Mesenchymal stem cell (in vitro differentiated cells and primary cell): ENCODE measurements around the gene C1QTNF7. TPM values are rescaled to one million over a fixed set of nuclear protein-coding genes. Genes with fewer than 3 reads are reported as not detected.
A peak's percentile ranks its signal among the peaks of the same experiment; 100 is the strongest.

Experiments
- DNase-seq: peaks from one replicate; pipeline ENCODE4 v3.0.0-alpha.2; 2013
- H2AFZ ChIP-seq: one replicate; pipeline ENCODE4 v1.6.1; 2013; ENCODE audit warnings: low read depth, mild to moderate bottlenecking, control low read depth, inconsistent platforms, low read length, moderate library complexity
- H2AK5ac ChIP-seq: 2 replicates; pipeline ENCODE4 v1.6.1; 2013; ENCODE audit warnings: low read length, moderate library complexity, mild to moderate bottlenecking, inconsistent platforms; ENCODE audit not compliant: severe bottlenecking
- H2BK120ac ChIP-seq: one replicate; pipeline ENCODE4 v1.6.1; 2013; ENCODE audit warnings: low read depth, mild to moderate bottlenecking, inconsistent platforms, low read length, moderate library complexity
- H2BK12ac ChIP-seq, 2 experiments: one replicate each; pipeline ENCODE4 v1.6.1; 2013; ENCODE audit warnings: inconsistent platforms in 2 of 2, low read length in 2 of 2, mild to moderate bottlenecking in 2 of 2, moderate library complexity in 2 of 2, control low read depth in 1 of 2
- H2BK15ac ChIP-seq: one replicate; pipeline ENCODE4 v1.6.1; 2013; ENCODE audit warnings: mild to moderate bottlenecking, low read depth, inconsistent platforms; ENCODE audit not compliant: poor library complexity, severe bottlenecking
- H2BK5ac ChIP-seq: 2 replicates; pipeline ENCODE4 v1.6.1; 2013; ENCODE audit warnings: low read depth, mild to moderate bottlenecking, low read length, control low read depth, inconsistent platforms; ENCODE audit not compliant: poor library complexity, severe bottlenecking
- H3K14ac ChIP-seq, 2 experiments: one replicate each; pipeline ENCODE4 v1.6.1; 2013; ENCODE audit warnings: inconsistent platforms in 2 of 2, low read length in 2 of 2, control low read depth in 1 of 2, mild to moderate bottlenecking in 1 of 2, moderate library complexity in 1 of 2
- H3K18ac ChIP-seq, 2 experiments: one replicate each; pipeline ENCODE4 v1.6.1; 2013; ENCODE audit warnings: inconsistent platforms in 2 of 2, low read length in 2 of 2, control low read depth in 1 of 2, low read depth in 1 of 2, mild to moderate bottlenecking in 1 of 2
- H3K23ac ChIP-seq, 2 experiments: one replicate each; pipeline ENCODE4 v1.6.1; 2013; ENCODE audit warnings: inconsistent platforms in 2 of 2, low read length in 2 of 2, mild to moderate bottlenecking in 2 of 2, moderate library complexity in 2 of 2, control low read depth in 1 of 2
- H3K27ac ChIP-seq: 2 replicates; pipeline ENCODE4 v1.5.1; 2013; ENCODE audit warnings: mild to moderate bottlenecking, moderate library complexity, low read length, control low read depth, inconsistent platforms; ENCODE audit not compliant: poor library complexity, severe bottlenecking
- H3K27me3 ChIP-seq, 2 experiments: 2 replicates each; pipeline versions ENCODE4 v1.6.1 to v1.7.0; 2013; ENCODE audit warnings: low read length in 2 of 2, mild to moderate bottlenecking in 2 of 2, moderate library complexity in 2 of 2, control low read depth in 1 of 2, inconsistent platforms in 1 of 2; ENCODE audit not compliant: control insufficient read depth in 1 of 2, insufficient read depth in 1 of 2
- H3K36me3 ChIP-seq, 2 experiments: 2 replicates each; pipeline versions ENCODE4 v1.6.1 to v1.7.0; 2013; ENCODE audit warnings: low read length in 2 of 2, control low read depth in 1 of 2, inconsistent platforms in 1 of 2, low read depth in 1 of 2, mild to moderate bottlenecking in 1 of 2; ENCODE audit not compliant: insufficient read depth in 2 of 2, control insufficient read depth in 1 of 2
- H3K4ac ChIP-seq, 2 experiments: one replicate each; pipeline ENCODE4 v1.6.1; 2013; ENCODE audit warnings: inconsistent platforms in 2 of 2, low read length in 2 of 2, mild to moderate bottlenecking in 2 of 2, moderate library complexity in 2 of 2, control low read depth in 1 of 2, low read depth in 1 of 2
- H3K4me1 ChIP-seq: 2 replicates; pipeline ENCODE4 v1.6.1; 2013; ENCODE audit warnings: low read depth, low read length, control low read depth; ENCODE audit not compliant: control insufficient read depth, insufficient read depth
- H3K4me2 ChIP-seq: 2 replicates; pipeline ENCODE4 v1.6.1; 2013; ENCODE audit warnings: low read length, mild to moderate bottlenecking, inconsistent platforms; ENCODE audit not compliant: poor library complexity, severe bottlenecking
- H3K4me3 ChIP-seq, 2 experiments: 2 replicates each; pipeline versions ENCODE4 v1.5.1 to v1.7.0; 2013; ENCODE audit warnings: low read length in 2 of 2, mild to moderate bottlenecking in 2 of 2, control low read depth in 1 of 2, low read depth in 1 of 2; ENCODE audit not compliant: insufficient read depth in 1 of 2
- H3K79me1 ChIP-seq: replicated peaks from 2 replicates; pipeline ENCODE4 v1.6.1; 2013; ENCODE audit warnings: mild to moderate bottlenecking, control low read depth, low read length, inconsistent platforms; ENCODE audit not compliant: poor library complexity, severe bottlenecking
- H3K9ac ChIP-seq: 2 replicates; pipeline ENCODE4 v1.7.0; 2013; ENCODE audit warnings: mild to moderate bottlenecking, low read length, moderate library complexity
- H3K9me3 ChIP-seq: 2 replicates; pipeline ENCODE4 v1.7.0; 2013; ENCODE audit warnings: mild to moderate bottlenecking, low read length; ENCODE audit not compliant: control insufficient read depth
- H4K8ac ChIP-seq: one replicate; pipeline ENCODE4 v1.6.1; 2013; ENCODE audit warnings: inconsistent platforms, mild to moderate bottlenecking, low read length, moderate library complexity
- H4K91ac ChIP-seq: one replicate; pipeline ENCODE4 v1.6.1; 2013; ENCODE audit warnings: mild to moderate bottlenecking, low read length, inconsistent platforms
- WGBS: methylation state at CpG from one replicate; pipeline ENCODE4 v1.1.7; 2013; ENCODE audit warnings: mixed read lengths; 5-methylcytosine and 5-hydroxymethylcytosine counted together
- small RNA-seq: library from polyadenylated mRNA; stranded (forward); fragments of <200 nt; extraction: miRNeasy Mini kit (QIAGEN cat#:217004); gene quantifications from one replicate; pipeline ENCODE3, GENCODE V24; 2013; ENCODE audit warnings: low read depth

The C1QTNF7 gene

GRCh38 chr4:15489551-15489950, 61.7 kb downstream of the C1QTNF7 start:
- WGBS = 93% methylated on average over 2 of the region's 2 CpGs
- peaks cover 7 to 20% of the 10 kb centered on the region in 2 experiments for H3K36me3 ChIP-seq
- H4K91ac ChIP-seq = no peak overlapping the region
- H3K79me1 ChIP-seq = peaks cover 17% of the 10 kb centered on the region
- no peak overlapping the region for H3K23ac ChIP-seq
- H3K4me3 ChIP-seq = peak overlapping the region in 1 of 2 experiments; percentile 13
- H2BK15ac ChIP-seq = no peak overlapping the region
- no peaks in the 10 kb centered on the region for H3K27me3 ChIP-seq
- no peaks in the 10 kb centered on the region for H3K4me1 ChIP-seq
- H3K9ac ChIP-seq = peak overlapping the region; percentile 47
- H3K14ac ChIP-seq = no peak overlapping the region
- no peak overlapping the region for H2BK12ac ChIP-seq
- H3K27ac ChIP-seq = no peak overlapping the region
- H4K8ac ChIP-seq = no peak overlapping the region
- H2BK5ac ChIP-seq = no peak overlapping the region
- no peak overlapping the region for H3K4me2 ChIP-seq
- H3K18ac ChIP-seq = no peak overlapping the region
- H2BK120ac ChIP-seq = no peak overlapping the region
- no peak overlapping the region for H2AFZ ChIP-seq
- H3K4ac ChIP-seq = peak overlapping the region in 1 of 2 experiments; percentile 24
- DNase-seq = no peak
- no peak overlapping the region for H2AK5ac ChIP-seq
- peaks cover 32% of the 10 kb centered on the region for H3K9me3 ChIP-seq

GRCh38 chr4:15493411-15493810, 65.6 kb downstream of the C1QTNF7 start:
- no peak overlapping the region for H2AK5ac ChIP-seq
- H3K4ac ChIP-seq = no peak overlapping the region
- H2BK120ac ChIP-seq = no peak overlapping the region
- peaks cover 9% of the 10 kb centered on the region for H3K9me3 ChIP-seq
- H4K91ac ChIP-seq = no peak overlapping the region
- no peak for DNase-seq
- H2AFZ ChIP-seq = no peak overlapping the region
- H2BK15ac ChIP-seq = no peak overlapping the region
- H3K79me1 ChIP-seq = peaks cover 18% of the 10 kb centered on the region
- no peak overlapping the region for H3K9ac ChIP-seq
- no peak overlapping the region for H3K23ac ChIP-seq
- H2BK5ac ChIP-seq = no peak overlapping the region
- H3K4me3 ChIP-seq = no peak overlapping the region
- no peak overlapping the region for H4K8ac ChIP-seq
- no peaks in the 10 kb centered on the region for H3K27me3 ChIP-seq
- H3K36me3 ChIP-seq = peaks cover 7 to 9% of the 10 kb centered on the region in 2 experiments
- no peaks in the 10 kb centered on the region for H3K4me1 ChIP-seq
- H3K14ac ChIP-seq = peak overlapping the region in 1 of 2 experiments; percentile 55
- no peak overlapping the region for H3K18ac ChIP-seq
- H2BK12ac ChIP-seq = no peak overlapping the region
- H3K27ac ChIP-seq = no peak overlapping the region
- no peak overlapping the region for H3K4me2 ChIP-seq

GRCh38 chr4:15495621-15496020, 67.8 kb downstream of the C1QTNF7 start:
- Histone ChIP-seq H3K9me3 (peaks cover 4% of the 10 kb centered on the region), H3K27ac (no peak overlapping the region), H3K14ac (no peak overlapping the region), H3K79me1 (peaks cover 17% of the 10 kb centered on the region), H2AFZ (no peak overlapping the region), H3K23ac (no peak overlapping the region), H3K27me3 (no peaks in the 10 kb centered on the region), H2BK12ac (no peak overlapping the region), H2AK5ac (no peak overlapping the region), H4K91ac (no peak overlapping the region), H2BK15ac (no peak overlapping the region), H3K4ac (no peak overlapping the region), H4K8ac (no peak overlapping the region), H2BK5ac (no peak overlapping the region), H3K9ac (no peak overlapping the region), H3K36me3 (peaks cover 4 to 9% of the 10 kb centered on the region in 2 experiments), H3K4me3 (no peak overlapping the region), H2BK120ac (no peak overlapping the region), H3K4me1 (peaks cover 2% of the 10 kb centered on the region), H3K18ac (no peak overlapping the region), H3K4me2 (no peak overlapping the region)
- no CpG with 5 or more reads among the region's 1 CpG for WGBS
- no peak for DNase-seq

Small RNAs within 50 kb of the gene (small RNA-seq; reads per million reads assigned to genes)
- not detected for gene AC007016.1
